Activated naive CD8-positive, alpha-beta T cell (primary cell): ENCODE data around the gene PKP1.

Experiments used
- H3K27ac Mint-ChIP-seq: one replicate; pipeline ENCODE4 v1.8.0; 2021; ENCODE audit warnings: mixed read lengths
- H3K27me3 Mint-ChIP-seq: one replicate; pipeline ENCODE4 v1.8.0; 2021; ENCODE audit warnings: mixed read lengths
- H3K36me3 Mint-ChIP-seq: one replicate; pipeline ENCODE4 v1.8.0; 2021; ENCODE audit warnings: mixed read lengths
- H3K4me1 Mint-ChIP-seq: one replicate; pipeline ENCODE4 v1.8.0; 2021; ENCODE audit warnings: low read depth, mixed read lengths
- H3K4me3 Mint-ChIP-seq: one replicate; pipeline ENCODE4 v1.8.0; 2021; ENCODE audit warnings: mild to moderate bottlenecking, mixed read lengths
- H3K9me3 Mint-ChIP-seq: one replicate; pipeline ENCODE4 v1.8.0; 2021; ENCODE audit warnings: low read depth, mixed read lengths

Gene PKP1

GRCh38 chr1:201332616-201333335 is 49.5 kb downstream of the PKP1 start:
- Mint-ChIP-seq H3K9me3 (no peaks in the 10 kb centered on the region), H3K4me1 (no peaks in the 10 kb centered on the region), H3K27ac (no peak overlapping the region), H3K4me3 (no peak overlapping the region), H3K27me3 (no peaks in the 10 kb centered on the region), H3K36me3 (no peaks in the 10 kb centered on the region)

GRCh38 chr1:201334325-201335173 is 51.2 kb downstream of the PKP1 start:
- H3K27me3 Mint-ChIP-seq = peaks cover 3% of the 10 kb centered on the region
- no peaks in the 10 kb centered on the region for H3K36me3 Mint-ChIP-seq
- no peak overlapping the region for H3K4me3 Mint-ChIP-seq
- no peaks in the 10 kb centered on the region for H3K9me3 Mint-ChIP-seq
- no peak overlapping the region for H3K27ac Mint-ChIP-seq
- H3K4me1 Mint-ChIP-seq = no peaks in the 10 kb centered on the region

GRCh38 chr1:201335174-201335870 is 52.0 kb downstream of the PKP1 start:
- no peaks in the 10 kb centered on the region for H3K36me3 Mint-ChIP-seq
- no peaks in the 10 kb centered on the region for H3K4me1 Mint-ChIP-seq
- H3K9me3 Mint-ChIP-seq = no peaks in the 10 kb centered on the region
- no peak overlapping the region for H3K27ac Mint-ChIP-seq
- peaks cover 3% of the 10 kb centered on the region for H3K27me3 Mint-ChIP-seq
- no peak overlapping the region for H3K4me3 Mint-ChIP-seq

GRCh38 chr1:201335901-201336300 is 52.6 kb downstream of the PKP1 start:
- Mint-ChIP-seq H3K36me3 (no peaks in the 10 kb centered on the region), H3K4me3 (no peak overlapping the region), H3K4me1 (no peaks in the 10 kb centered on the region), H3K27ac (no peak overlapping the region), H3K27me3 (peaks cover 3% of the 10 kb centered on the region), H3K9me3 (no peaks in the 10 kb centered on the region)

GRCh38 chr1:201336711-201337450 is 53.6 kb downstream of the PKP1 start:
- H3K4me1 Mint-ChIP-seq = no peaks in the 10 kb centered on the region
- H3K27me3 Mint-ChIP-seq = peaks cover 3% of the 10 kb centered on the region
- H3K27ac Mint-ChIP-seq = no peak overlapping the region
- no peaks in the 10 kb centered on the region for H3K36me3 Mint-ChIP-seq
- H3K9me3 Mint-ChIP-seq = no peaks in the 10 kb centered on the region
- H3K4me3 Mint-ChIP-seq = no peak overlapping the region

- Mint-ChIP-seq H3K9me3 (no peaks in the 10 kb centered on the region), H3K4me1 (no peaks in the 10 kb centered on the region), H3K4me3 (no peak overlapping the region), H3K27ac (no peak overlapping the region), H3K27me3 (peaks cover 3% of the 10 kb centered on the region), H3K36me3 (no peaks in the 10 kb centered on the region)
Observed at GRCh38 chr1:201341377-201341776, 58.1 kb downstream of the PKP1 start.

- H3K36me3 Mint-ChIP-seq = no peaks in the 10 kb centered on the region
- no peaks in the 10 kb centered on the region for H3K9me3 Mint-ChIP-seq
- no peak overlapping the region for H3K4me3 Mint-ChIP-seq
- H3K4me1 Mint-ChIP-seq = no peaks in the 10 kb centered on the region
- H3K27ac Mint-ChIP-seq = no peak overlapping the region
- peaks cover 8% of the 10 kb centered on the region for H3K27me3 Mint-ChIP-seq
Observed at GRCh38 chr1:201344206-201345080, 61.1 kb downstream of the PKP1 start.

GRCh38 chr1:201345081-201345355 is 61.7 kb downstream of the PKP1 start:
- H3K4me3 Mint-ChIP-seq = no peak overlapping the region
- H3K9me3 Mint-ChIP-seq = no peaks in the 10 kb centered on the region
- H3K27ac Mint-ChIP-seq = no peak overlapping the region
- H3K4me1 Mint-ChIP-seq = no peaks in the 10 kb centered on the region
- H3K27me3 Mint-ChIP-seq = peaks cover 8% of the 10 kb centered on the region
- H3K36me3 Mint-ChIP-seq = no peaks in the 10 kb centered on the region

GRCh38 chr1:201346337-201346939 is 63.1 kb downstream of the PKP1 start:
- H3K36me3 Mint-ChIP-seq = no peaks in the 10 kb centered on the region
- peaks cover 8% of the 10 kb centered on the region for H3K27me3 Mint-ChIP-seq
- no peaks in the 10 kb centered on the region for H3K4me1 Mint-ChIP-seq
- H3K4me3 Mint-ChIP-seq = no peak overlapping the region
- no peaks in the 10 kb centered on the region for H3K9me3 Mint-ChIP-seq
- no peak overlapping the region for H3K27ac Mint-ChIP-seq

- Mint-ChIP-seq H3K27me3 (peaks cover 8% of the 10 kb centered on the region), H3K4me3 (no peak overlapping the region), H3K9me3 (no peaks in the 10 kb centered on the region), H3K36me3 (no peaks in the 10 kb centered on the region), H3K4me1 (no peaks in the 10 kb centered on the region), H3K27ac (no peak overlapping the region)
Observed at GRCh38 chr1:201346987-201347386, 63.7 kb downstream of the PKP1 start.

GRCh38 chr1:201347498-201348210 is 64.3 kb downstream of the PKP1 start:
- Mint-ChIP-seq H3K36me3 (no peaks in the 10 kb centered on the region), H3K27me3 (peaks cover 8% of the 10 kb centered on the region), H3K4me1 (no peaks in the 10 kb centered on the region), H3K9me3 (no peaks in the 10 kb centered on the region), H3K27ac (no peak overlapping the region), H3K4me3 (no peak overlapping the region)

GRCh38 chr1:201348211-201348566 is 64.9 kb downstream of the PKP1 start:
- no peak overlapping the region for H3K4me3 Mint-ChIP-seq
- peaks cover 8% of the 10 kb centered on the region for H3K27me3 Mint-ChIP-seq
- H3K4me1 Mint-ChIP-seq = no peaks in the 10 kb centered on the region
- H3K27ac Mint-ChIP-seq = no peak overlapping the region
- no peaks in the 10 kb centered on the region for H3K9me3 Mint-ChIP-seq
- no peaks in the 10 kb centered on the region for H3K36me3 Mint-ChIP-seq

- Mint-ChIP-seq H3K36me3 (no peaks in the 10 kb centered on the region), H3K4me1 (no peaks in the 10 kb centered on the region), H3K4me3 (no peak overlapping the region)
Observed at GRCh38 chr1:201349092-201349491, 65.8 kb downstream of the PKP1 start.

More at GRCh38 chr1:201349092-201349491, 65.8 kb downstream of the PKP1 start:
- Mint-ChIP-seq H3K9me3 (no peaks in the 10 kb centered on the region), H3K27me3 (peaks cover 10% of the 10 kb centered on the region), H3K27ac (no peak overlapping the region)
